DMS53 treated with DMSO at 0.1 percent for 48 hours (cell line): ENCODE measurements around the gene SNRPN.
"Not testable (repeated sequence)": the region's sequence is repeated elsewhere in the genome, so short reads cannot be mapped to it uniquely, and the experiment has no call there.

Source experiments
- DNase-seq: peaks from one replicate; lab custom pipeline; 2025; ENCODE audit not compliant: unreplicated experiment; lab: John Stamatoyannopoulos, UW

The SNRPN gene

DNA sequence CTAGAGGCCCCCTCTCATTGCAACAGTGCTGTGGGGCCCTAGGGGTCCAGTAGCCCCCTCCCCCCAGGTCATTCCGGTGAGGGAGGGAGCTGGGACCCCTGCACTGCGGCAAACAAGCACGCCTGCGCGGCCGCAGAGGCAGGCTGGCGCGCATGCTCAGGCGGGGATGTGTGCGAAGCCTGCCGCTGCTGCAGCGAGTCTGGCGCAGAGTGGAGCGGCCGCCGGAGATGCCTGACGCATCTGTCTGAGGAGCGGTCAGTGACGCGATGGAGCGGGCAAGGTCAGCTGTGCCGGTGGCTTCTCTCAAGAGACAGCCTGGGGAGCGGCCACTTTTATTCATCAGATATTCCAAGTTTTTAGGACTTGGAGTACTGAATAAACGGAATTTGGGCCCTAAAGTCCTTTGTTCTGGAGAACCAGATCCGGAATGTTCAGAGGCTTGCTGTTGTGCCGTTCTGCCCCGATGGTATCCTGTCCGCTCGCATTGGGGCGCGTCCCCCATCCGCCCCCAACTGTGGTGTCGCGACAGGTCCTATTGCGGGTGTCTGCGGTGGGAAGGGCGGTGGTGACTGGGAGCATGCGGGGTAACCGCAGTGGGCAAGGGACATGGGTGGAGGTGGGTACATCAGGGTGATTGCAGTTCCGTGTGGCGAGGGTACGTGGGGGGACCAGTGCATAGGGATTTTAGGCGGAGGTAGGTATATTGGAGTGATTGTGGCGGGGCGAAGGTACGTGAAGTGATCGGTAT lies at the start of gene SNRPN, which contains the start of gene SNURF:
Gene SNRPN (plus strand): TSS at position 205 of the 748 bp plus-strand sequence. CDS start 19,467 bp downstream, outside the sequence.
Gene SNURF (plus strand): TSS at position 205 of the 748 bp plus-strand sequence. CDS start 62 bp downstream, at position 267.
- DNase-seq = peak; percentile 27

DNA sequence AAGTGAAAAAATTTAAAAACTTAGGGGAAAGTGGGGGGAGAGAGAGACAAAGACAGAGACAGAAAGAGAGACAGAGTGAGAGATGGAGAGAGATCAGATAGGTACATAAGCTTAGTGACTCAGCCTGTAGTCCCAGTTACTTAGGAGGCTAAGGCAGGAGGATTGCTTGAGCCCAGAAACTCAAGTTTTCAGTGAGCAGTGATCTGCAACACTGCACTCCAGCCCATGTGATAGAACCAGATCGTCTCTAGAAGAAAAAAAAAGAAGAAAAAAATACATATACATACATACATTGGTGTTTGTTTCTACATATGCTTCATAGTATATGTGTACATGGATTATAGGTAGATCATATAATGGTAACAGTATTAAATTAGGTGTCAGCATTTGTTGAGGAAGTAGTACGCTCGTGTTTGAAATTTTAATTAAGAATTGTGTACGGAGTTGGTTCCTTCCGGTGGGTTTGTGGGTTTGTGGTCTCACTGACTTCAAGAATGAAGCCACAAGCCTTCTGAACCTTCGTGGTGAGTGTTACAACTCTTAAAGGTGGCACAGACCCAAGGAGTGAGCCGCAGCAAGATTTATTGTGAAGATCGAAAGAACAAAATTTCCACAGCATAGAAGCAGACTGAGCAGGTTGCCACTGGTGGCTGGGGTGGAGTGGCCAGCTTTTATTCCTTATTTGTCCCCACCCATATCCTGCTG lies 38.3 kb upstream of the SNRPN start:
- no peak for DNase-seq

DNA sequence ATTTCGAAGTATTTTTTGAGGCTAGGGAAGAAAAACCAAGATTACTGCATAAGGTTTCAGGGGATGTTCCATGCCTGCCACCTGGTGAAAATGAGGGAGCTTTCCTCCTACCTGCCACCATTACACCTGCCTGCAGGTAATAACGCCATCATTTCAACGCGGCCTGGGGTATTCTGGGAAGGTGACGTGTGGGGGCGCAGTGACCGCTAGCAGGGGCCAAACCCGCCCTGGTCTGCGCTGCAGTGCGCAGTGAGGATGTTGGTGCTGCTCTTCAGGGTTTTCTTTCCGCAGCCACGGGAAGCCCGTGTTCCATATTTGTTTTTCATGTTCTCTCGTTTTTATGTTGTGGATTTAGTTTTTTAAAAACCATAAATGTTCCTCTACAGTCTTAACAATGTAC lies 37.4 kb upstream of the SNRPN start:
- DNase-seq = no peak

DNA sequence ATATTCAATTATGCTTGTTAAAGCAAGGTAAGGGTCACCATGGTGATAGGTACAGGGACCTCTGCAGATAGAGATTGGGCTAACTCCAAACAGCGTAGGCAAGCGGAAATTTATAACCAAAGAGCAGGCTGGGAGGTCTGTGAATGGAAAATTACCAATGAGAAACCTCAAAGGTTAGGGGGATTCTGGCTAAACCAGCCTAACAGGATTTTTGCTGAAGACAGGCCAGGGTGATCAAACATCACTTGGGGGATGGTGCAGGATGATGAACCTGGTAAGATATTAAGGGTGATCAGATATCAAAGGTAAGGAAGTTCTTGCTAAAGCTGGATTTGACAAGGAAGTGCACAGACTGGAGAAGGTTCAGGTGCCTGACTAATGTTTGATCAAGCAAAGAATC lies 35.3 kb upstream of the SNRPN start:
- DNase-seq = peak; percentile 5

DNA sequence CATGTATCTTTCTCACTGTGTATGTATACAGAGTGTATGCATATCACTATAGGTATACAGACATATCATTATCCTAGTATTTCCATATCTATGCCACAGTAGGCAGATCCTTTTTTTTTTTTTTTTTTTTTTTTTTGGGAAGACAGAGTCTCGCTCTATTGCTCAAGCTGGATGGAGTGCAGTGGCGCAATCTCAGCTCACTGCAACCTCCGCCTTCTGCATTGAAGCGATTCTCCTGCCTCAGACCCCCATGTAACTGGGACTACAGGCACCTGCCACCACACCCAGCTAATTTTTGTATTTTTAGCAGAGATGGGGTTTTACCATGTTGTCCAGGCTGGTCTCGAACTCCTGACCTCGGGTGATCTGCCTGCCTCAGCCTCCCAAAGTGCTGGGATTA lies 32.0 kb upstream of the SNRPN start:
- DNase-seq = not testable (repeated sequence)

DNA sequence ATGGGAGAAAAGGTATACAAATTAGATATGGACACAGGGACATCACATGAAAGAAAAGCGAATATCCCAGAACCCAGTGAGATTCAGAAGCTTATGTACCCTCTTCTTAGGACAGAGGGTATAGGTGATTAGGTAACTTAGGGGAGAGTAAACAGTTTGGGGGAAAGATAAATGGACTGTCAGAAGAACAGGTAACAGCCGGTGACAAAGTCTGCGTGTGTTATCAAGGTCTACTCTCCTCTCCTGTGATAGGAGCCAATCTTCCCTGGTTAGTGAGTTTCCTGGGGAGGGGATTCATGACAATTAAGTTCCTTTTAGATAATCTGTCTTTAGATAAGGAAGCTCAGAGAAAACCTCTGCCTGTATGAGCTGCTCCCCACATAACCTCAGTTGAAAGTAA lies 30.6 kb upstream of the SNRPN start:
- no peak for DNase-seq

DNA sequence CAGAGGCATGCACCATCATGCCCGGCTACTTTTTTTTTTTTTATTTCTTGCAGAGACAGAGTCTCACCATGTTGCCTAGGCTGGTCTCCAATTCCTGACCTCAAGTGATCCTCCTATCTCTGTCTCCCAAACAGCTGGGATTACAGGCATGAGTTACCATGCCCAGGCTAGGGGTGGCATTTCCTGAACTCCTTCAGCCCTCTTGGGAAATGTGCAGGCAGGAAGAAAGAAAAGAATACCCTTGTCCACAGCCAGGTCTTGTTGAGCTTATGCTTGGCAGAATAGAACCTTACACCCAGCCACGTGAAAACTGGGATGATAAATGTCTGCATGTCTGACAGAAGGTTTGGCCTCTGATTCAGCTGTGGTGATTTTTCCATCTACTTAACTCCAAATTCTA lies 30.2 kb upstream of the SNRPN start:
- no peak for DNase-seq

DNA sequence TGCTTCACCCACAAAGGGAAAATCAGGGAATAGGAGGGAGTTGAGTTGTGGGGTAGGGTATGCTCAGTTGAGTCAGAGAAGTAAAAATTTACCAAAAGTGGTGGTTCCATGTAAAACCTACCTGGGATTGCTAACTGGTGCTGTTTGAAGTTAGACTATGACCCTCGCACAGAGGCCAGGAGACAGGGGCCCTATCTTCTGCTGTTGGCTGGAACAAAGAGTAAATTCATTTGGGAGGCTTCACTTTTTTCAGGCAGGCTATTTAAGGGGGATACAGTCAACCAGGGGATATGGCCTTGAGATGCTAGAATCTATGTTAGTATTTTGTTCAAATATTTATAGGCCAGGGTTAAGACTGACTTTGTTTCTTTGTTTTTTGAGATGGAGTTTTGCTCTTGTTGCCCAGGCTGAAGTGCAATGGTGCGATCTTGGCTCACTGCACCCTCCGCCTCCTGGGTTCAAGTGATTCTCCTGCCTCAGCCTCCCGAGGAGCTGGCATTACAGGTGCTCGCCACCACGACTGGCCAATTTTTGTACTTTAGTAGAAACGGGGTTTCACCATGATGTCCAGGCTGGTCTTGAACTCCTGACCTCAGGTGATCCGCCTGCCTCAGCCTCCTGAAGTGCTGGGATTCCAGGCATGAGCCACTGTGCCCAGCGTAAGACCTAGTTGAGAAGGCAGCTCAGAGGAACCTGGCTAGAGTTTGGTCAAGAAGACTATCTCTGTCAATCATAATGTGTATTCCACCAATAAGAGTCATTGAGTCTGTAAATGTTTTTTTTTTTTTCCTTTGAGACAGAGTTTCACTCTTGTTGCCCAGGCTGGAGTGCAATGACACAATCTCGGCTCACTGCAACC lies 22.7 kb upstream of the SNRPN start:
- DNase-seq = not testable (repeated sequence)

DNA sequence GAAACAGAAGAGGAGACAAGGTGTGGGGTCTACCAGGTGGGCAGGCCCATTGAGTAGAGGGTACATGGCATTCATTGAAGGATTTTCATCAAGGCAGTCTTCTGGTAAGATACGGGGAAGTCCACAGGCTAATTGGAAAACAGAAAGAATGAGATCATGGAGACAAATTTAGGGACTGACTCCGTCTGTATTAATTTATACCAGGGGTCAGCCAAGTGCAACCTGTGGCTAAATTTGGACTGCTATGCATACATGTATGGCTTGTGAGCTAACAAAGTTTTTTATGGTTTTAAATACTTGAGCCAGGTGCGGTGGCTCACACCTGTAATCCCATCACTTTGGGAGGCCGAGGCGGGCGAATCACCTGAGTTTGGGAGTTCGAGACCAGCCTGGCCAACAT lies 21.1 kb upstream of the SNRPN start:
- DNase-seq = no peak

DNA sequence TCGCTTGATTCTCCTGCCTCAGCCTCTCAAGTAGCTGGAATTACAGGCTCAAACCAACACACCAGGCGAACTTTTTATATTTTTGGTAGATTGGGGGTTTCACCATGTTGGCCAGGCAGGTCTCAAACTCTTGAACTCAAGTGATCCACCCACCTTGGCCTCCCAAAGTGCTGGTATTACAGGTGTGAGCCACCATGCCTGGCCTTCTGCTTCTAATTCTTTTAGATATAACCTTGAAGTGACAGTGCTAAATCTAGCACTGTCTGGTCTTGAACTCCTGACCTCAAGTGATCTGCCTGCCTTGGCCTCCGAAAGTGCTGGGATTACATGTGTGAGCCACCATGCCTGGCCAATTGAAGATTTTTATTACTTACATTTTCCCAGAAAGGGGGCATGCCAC lies 16.6 kb upstream of the SNRPN start:
- not testable (repeated sequence) for DNase-seq

DNA sequence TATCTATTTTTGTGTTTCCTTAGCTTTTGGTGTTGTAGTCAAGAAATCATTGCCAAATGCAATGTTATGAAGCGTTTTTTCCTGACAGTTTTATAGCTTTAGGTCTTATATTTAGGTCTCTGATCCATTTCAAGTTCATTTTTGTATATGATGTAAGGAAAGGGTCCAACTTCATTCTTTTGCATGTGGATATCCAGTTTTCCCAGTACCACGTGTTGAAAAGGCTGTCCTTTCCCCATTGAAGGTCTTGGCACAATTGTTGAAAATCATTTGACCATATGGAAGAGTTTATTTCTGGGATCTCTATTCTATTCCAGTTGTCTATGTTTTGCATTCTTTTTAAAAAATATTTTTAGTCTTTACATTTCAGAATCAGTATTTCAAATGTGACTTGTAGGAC lies 14.6 kb upstream of the SNRPN start:
- DNase-seq = no peak

DNA sequence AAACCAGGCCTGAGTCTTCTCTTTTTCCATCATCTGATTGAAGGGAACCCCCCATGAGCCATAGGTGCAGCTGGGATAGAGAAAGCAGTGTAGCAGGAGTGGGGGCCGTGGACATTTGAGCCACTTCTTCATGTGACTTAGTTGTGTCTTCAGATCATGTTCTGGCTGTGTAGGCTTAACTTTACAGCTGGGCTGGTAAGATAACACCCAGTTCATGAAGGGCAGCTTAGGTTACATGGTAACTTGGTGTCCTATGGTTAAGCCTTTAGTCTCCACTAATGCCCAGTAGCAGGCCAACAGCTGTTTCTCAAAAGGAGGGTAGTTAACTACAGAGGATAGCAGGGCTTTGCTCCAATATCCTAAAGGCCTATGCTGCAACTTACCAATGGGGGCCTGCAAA lies 11.4 kb upstream of the SNRPN start:
- DNase-seq = no peak

DNA sequence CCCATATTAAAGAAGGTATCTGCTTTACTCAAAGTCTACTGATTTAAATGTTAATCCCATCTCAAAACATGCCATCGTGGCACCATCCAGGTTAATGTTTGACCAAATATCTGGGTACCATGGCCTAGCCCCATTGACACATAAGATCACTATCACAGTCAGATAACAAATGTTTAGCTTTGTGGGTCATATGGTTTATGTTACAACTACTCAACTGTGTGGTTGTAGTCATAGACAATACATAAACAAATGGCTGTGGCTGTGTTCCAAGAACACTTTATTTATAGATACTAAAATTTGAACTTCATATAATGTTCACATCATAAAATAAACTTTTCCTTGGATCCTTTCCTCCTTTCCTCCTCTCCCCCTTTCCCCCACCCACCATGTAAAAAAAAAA lies 9.8 kb upstream of the SNRPN start:
- no peak for DNase-seq

DNA sequence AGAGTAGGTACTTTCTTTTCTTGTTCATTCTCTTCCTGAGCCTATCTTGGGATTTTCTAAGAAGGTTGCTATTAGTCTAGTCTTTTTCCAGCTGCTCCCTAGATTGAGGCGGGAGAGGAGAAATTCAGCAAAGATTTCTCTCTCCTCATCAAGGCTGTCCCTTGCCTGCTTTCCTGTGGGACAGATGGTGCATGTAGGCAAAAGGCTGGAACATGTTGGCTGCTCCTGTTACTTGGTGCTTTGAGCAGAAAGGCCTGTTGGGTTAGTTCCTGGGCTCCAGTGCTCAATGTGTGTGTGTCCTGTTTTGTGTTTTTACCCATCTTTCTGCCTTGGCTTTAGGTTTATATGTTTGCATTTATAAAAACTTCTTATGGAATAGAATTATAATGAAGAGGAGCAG lies 9.1 kb upstream of the SNRPN start:
- no peak for DNase-seq

DNA sequence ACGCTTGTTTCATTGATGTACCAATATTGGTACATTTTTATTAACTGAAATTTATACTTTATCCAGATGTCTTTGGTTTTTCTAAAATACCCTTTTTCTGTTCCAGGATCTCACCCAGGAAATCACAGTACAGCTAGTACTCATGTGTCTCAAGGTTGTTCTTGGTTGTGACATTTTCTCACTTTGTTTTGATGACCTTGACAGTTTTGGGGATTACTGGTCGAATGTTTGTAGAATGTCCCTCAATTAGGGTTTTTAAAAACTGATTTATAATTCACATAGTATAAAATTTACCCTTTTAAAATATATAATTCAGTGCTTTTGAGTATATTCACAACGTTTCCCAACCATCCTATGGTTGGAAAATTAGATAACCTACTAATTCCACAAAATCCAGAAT lies 6.3 kb upstream of the SNRPN start:
- DNase-seq = no peak

DNA sequence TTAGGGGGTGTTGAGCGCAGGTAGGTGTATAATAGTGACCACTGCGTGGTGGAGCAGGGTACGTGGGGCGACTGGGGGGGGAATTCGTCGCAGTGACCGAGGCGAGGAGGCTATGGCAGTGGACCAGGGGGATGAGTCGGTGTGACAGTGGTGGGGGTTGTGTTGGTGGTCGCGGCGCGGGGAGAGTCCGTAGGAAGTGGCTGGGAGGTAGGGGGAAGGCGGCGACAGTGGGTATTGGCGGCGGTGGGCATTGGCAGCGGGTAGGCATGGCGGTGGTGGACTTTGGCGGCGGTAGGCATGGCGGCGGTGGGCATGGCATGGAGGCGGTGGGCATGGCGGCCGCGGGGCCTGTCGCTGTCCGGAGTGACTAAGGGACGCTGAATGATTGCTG lies 739 bp downstream of the SNRPN start:
- DNase-seq = no peak

DNA sequence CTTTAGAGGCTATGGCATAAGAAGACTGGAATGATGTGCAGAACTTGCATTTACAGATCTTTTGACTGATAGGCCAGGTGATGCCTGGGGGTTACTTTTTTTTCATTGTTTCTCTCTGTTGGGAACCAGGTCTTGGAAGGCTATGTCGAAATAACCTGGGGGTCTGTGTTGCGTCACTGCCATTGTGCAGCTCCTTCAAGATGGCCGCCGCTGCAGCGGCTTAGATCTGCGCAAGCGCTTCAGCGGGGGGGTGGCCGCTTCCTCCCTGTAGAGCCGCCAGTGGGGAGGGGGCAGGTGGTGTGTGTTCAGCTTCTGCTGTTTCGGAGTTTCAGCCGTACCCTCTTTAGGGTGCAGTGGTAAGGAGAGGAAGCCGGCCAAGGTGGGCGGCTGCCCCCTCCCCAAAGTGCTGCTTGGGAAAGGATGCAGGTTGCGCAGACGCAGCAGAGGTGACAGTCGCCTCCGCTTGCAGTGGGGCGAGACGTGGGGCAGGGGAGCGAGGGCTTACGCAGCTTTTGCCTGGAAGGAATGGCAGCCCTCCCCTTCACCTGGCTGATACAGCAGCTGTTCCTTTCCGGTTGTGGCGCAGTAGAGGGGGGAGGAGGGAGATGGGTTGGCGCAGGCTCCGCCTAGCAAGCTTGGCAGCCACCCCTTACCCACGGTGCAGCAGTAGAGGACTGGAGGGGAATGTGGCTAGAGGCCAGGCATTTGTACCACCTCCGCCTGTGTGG lies 1.5 kb downstream of the SNRPN start:
- peak; percentile 54 for DNase-seq

DNA sequence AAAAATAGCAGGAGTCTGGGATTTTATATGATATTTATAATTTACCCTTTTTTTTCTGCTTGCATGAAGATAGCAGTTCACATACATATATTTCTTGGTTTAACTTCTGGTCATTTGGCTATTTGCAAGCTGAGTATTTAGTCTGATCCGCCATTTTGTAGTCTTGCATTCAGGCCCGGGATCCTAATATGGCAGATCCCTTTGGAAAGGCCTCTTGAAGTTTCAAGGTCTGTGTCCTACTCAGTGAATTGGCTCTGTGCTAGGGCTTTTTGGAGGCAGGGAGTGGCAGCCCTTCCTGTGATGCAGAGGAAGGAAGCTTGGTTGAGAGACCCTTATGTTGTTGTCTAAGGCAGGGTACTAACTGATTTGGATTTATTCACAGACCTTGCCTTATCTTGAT lies 2.9 kb downstream of the SNRPN start:
- DNase-seq = no peak

DNA sequence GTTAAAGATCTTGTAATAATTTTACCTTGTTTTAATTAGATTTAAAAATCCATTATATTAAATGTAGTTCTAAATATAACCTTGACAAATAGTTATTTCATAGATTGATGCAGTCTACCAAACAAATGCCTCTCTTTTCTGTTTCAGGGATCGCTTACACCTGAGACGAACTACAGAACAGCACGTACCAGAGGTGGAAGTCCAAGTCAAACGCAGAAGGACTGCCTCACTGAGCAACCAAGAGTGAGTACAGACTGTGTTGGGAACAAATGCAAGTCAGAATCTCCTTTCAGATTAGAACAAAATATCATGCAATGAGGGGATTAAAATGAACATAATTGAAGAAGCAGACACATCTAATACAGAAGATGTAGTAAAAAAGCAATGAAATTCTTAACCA lies 7.2 kb downstream of the SNRPN start:
- no peak for DNase-seq

DNA sequence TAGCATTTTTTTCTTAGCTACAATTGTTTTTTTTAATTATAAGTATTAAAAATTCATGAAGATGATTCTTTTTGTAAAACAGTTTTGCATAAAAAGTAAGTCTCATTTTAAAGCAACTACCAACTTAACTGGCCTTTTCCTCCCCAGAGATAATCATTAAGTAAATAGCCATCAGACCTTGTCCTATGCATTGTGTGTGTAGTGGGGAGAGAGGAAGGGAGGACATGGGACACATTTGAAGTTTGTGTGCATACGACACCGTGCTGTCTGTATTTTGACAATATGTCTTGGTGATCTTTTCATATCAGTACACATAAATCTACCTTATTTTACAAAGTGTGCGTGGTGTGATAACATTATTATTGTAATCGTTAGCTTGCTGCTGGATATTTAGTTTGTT lies 8.1 kb downstream of the SNRPN start:
- DNase-seq = no peak
